HepG2 (cell line): Measurements from ENCODE around the gene SWI5. TPM values are rescaled to one million over a fixed set of nuclear protein-coding genes. Genes with fewer than 3 reads are reported as not detected.

Experiments used
- FOXM1 ChIP-seq: sonication (generic); formaldehyde crosslinking; IDR thresholded peaks from 2 replicates; pipeline ENCODE4 v1.5.0; 2020; ENCODE audit warnings: missing genetic modification reagents
- KDM6A ChIP-seq: IDR thresholded peaks from 2 replicates; pipeline ENCODE4 v1.6.1; 2016; ENCODE audit warnings: low read depth
- MTF1 ChIP-seq: sonication (generic); formaldehyde crosslinking; IDR thresholded peaks from 2 replicates; pipeline ENCODE4 v1.5.0; 2020; ENCODE audit warnings: missing genetic modification reagents
- RAD51 ChIP-seq: fragments of 450-650 bp; IDR thresholded peaks from 2 replicates; pipeline ENCODE4 v1.6.1; 2016; ENCODE audit warnings: borderline replicate concordance
- ZFAT ChIP-seq: sonication (generic); formaldehyde crosslinking; conservative IDR thresholded peaks from 2 replicates; pipeline ENCODE4 v1.8.1; 2023; ENCODE audit warnings: missing genetic modification reagents, inconsistent platforms
- ZNF724P ChIP-seq: sonication (generic); formaldehyde crosslinking; IDR thresholded peaks from 2 replicates; pipeline ENCODE4 v1.8.0; 2022; ENCODE audit warnings: missing genetic modification reagents, borderline replicate concordance
- ZNF780A ChIP-seq: sonication (generic); formaldehyde crosslinking; IDR thresholded peaks from 2 replicates; pipeline ENCODE4 v1.8.0; 2022; ENCODE audit warnings: mild to moderate bottlenecking, missing genetic modification reagents, moderate library complexity
- ZSCAN29 ChIP-seq: sonication (generic); formaldehyde crosslinking; conservative IDR thresholded peaks from 2 replicates; pipeline ENCODE4 v1.4.0; 2020; ENCODE audit warnings: mild to moderate bottlenecking, missing genetic modification reagents
- polyA plus RNA-seq, 8 experiments: library from polyadenylated mRNA; depleted of rRNA in 3 of 8; stranded (reverse) in 7 of 8; unstranded in 1 of 8; fragments of >200 nt; fragmentation: Illumina TruSeq in 4 of 8; extraction: Trizol in 4 of 8; gene quantifications; 2 replicates each; pipeline versions ENCODE4 v1.2.1 to v1.2.3, GENCODE V29; 2011 to 2016; ENCODE audit warnings: low read depth in 4 of 8, missing spikeins in 1 of 8, mixed read lengths in 1 of 8; ENCODE audit not compliant: insufficient read depth in 1 of 8
- total RNA-seq, 5 experiments: library from RNA; depleted of rRNA; stranded (reverse); fragments of >200 nt; fragmentation: Illumina TruSeq; extraction: Trizol; gene quantifications; 2 replicates each; pipeline ENCODE4 v1.2.3, GENCODE V29; 2016; ENCODE audit warnings: low read depth in 1 of 5
- TF ChIP-seq, protein P1 (sequence below), 2 experiments: fragments of 450-650 bp in 1 of 2; sonication (generic) in 1 of 2; formaldehyde crosslinking in 1 of 2; IDR thresholded peaks; 2 replicates each; pipeline versions ENCODE4 v1.6.1 to v1.8.0; 2016 to 2022; ENCODE audit warnings: antibody characterized with exemption in 1 of 2, mild to moderate bottlenecking in 1 of 2, missing genetic modification reagents in 1 of 2
- TF ChIP-seq, protein P2 (sequence below): sonication (generic); formaldehyde crosslinking; IDR thresholded peaks from 2 replicates; pipeline ENCODE4 v1.4.0; 2020; ENCODE audit warnings: missing genetic modification reagents, borderline replicate concordance
- TF ChIP-seq, protein P3 (sequence below): IDR thresholded peaks from 2 replicates; pipeline ENCODE4 v1.6.1; 2016; ENCODE audit warnings: low read depth, control low read depth

Gene SWI5
- total and polyA plus RNA-seq, 2 of the 13 experiments (the other 11 are each of a cell fraction or from before 2014, with no cell fraction given), result 39.2 to 41.0 TPM

DNA sequence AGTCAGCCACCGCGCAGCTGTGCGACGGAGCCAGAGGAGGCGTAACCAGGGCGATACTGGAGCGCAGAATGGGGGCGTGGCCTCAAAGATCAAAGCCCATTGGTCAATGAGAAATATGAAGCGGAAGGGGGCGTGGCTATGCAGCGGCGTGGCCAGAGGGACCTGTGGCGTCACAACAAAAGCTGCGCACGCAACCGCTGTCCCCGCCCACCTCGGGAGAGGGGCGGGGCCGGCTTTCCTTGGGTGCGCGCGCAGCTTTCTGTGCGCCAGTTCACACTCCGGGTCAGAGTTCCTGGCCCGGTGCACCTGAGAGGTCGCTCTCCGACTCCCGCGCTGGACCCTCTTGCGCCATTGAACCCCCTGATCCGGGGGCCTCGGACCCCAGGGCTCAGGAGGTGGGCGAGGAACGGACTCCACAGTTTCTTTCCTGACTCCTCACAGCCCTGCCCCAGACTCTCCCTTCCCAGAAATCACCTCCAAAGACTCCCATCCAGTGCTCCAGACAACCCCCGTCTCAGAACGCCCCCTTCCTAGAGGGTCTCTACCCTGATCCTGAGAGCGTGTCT, at the start of gene SWI5 (continued):
- TF ChIP-seq, protein P1, sequence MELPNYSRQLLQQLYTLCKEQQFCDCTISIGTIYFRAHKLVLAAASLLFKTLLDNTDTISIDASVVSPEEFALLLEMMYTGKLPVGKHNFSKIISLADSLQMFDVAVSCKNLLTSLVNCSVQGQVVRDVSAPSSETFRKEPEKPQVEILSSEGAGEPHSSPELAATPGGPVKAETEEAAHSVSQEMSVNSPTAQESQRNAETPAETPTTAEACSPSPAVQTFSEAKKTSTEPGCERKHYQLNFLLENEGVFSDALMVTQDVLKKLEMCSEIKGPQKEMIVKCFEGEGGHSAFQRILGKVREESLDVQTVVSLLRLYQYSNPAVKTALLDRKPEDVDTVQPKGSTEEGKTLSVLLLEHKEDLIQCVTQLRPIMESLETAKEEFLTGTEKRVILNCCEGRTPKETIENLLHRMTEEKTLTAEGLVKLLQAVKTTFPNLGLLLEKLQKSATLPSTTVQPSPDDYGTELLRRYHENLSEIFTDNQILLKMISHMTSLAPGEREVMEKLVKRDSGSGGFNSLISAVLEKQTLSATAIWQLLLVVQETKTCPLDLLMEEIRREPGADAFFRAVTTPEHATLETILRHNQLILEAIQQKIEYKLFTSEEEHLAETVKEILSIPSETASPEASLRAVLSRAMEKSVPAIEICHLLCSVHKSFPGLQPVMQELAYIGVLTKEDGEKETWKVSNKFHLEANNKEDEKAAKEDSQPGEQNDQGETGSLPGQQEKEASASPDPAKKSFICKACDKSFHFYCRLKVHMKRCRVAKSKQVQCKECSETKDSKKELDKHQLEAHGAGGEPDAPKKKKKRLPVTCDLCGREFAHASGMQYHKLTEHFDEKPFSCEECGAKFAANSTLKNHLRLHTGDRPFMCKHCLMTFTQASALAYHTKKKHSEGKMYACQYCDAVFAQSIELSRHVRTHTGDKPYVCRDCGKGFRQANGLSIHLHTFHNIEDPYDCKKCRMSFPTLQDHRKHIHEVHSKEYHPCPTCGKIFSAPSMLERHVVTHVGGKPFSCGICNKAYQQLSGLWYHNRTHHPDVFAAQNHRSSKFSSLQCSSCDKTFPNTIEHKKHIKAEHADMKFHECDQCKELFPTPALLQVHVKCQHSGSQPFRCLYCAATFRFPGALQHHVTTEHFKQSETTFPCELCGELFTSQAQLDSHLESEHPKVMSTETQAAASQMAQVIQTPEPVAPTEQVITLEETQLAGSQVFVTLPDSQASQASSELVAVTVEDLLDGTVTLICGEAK (IDR thresholded peaks at IDR 0.05), result no peak
- TF ChIP-seq, protein P1 (CRISPR knock-in tag; IDR thresholded peaks at IDR 0.05), result no peak
- TF ChIP-seq MTF1, result no peak
- no peak for TF ChIP-seq RAD51
- TF ChIP-seq, protein P2, sequence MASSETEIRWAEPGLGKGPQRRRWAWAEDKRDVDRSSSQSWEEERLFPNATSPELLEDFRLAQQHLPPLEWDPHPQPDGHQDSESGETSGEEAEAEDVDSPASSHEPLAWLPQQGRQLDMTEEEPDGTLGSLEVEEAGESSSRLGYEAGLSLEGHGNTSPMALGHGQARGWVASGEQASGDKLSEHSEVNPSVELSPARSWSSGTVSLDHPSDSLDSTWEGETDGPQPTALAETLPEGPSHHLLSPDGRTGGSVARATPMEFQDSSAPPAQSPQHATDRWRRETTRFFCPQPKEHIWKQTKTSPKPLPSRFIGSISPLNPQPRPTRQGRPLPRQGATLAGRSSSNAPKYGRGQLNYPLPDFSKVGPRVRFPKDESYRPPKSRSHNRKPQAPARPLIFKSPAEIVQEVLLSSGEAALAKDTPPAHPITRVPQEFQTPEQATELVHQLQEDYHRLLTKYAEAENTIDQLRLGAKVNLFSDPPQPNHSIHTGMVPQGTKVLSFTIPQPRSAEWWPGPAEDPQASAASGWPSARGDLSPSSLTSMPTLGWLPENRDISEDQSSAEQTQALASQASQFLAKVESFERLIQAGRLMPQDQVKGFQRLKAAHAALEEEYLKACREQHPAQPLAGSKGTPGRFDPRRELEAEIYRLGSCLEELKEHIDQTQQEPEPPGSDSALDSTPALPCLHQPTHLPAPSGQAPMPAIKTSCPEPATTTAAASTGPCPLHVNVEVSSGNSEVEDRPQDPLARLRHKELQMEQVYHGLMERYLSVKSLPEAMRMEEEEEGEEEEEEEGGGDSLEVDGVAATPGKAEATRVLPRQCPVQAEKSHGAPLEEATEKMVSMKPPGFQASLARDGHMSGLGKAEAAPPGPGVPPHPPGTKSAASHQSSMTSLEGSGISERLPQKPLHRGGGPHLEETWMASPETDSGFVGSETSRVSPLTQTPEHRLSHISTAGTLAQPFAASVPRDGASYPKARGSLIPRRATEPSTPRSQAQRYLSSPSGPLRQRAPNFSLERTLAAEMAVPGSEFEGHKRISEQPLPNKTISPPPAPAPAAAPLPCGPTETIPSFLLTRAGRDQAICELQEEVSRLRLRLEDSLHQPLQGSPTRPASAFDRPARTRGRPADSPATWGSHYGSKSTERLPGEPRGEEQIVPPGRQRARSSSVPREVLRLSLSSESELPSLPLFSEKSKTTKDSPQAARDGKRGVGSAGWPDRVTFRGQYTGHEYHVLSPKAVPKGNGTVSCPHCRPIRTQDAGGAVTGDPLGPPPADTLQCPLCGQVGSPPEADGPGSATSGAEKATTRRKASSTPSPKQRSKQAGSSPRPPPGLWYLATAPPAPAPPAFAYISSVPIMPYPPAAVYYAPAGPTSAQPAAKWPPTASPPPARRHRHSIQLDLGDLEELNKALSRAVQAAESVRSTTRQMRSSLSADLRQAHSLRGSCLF (CRISPR knock-in tag), result no peak
- TF ChIP-seq ZFAT, result no peak
- no peak for TF ChIP-seq ZNF780A (CRISPR knock-in tag)
- TF ChIP-seq, protein P3, sequence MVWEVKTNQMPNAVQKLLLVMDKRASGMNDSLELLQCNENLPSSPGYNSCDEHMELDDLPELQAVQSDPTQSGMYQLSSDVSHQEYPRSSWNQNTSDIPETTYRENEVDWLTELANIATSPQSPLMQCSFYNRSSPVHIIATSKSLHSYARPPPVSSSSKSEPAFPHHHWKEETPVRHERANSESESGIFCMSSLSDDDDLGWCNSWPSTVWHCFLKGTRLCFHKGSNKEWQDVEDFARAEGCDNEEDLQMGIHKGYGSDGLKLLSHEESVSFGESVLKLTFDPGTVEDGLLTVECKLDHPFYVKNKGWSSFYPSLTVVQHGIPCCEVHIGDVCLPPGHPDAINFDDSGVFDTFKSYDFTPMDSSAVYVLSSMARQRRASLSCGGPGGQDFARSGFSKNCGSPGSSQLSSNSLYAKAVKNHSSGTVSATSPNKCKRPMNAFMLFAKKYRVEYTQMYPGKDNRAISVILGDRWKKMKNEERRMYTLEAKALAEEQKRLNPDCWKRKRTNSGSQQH (CRISPR knock-in tag), result no peak
- TF ChIP-seq ZSCAN29 (CRISPR knock-in tag), result no peak
- no peak for TF ChIP-seq KDM6A (CRISPR knock-in tag)
- TF ChIP-seq FOXM1 (CRISPR knock-in tag), result no peak
- TF ChIP-seq ZNF724P (CRISPR knock-in tag), result no peak
